ENCODE data around the gene VAC14. TPM values are rescaled to one million over a fixed set of nuclear protein-coding genes. Genes with fewer than 3 reads are reported as not detected.

The VAC14 gene
- total RNA-seq, 2 donors from 2014 or later: 26.5 to 27.7 TPM

DNA sequence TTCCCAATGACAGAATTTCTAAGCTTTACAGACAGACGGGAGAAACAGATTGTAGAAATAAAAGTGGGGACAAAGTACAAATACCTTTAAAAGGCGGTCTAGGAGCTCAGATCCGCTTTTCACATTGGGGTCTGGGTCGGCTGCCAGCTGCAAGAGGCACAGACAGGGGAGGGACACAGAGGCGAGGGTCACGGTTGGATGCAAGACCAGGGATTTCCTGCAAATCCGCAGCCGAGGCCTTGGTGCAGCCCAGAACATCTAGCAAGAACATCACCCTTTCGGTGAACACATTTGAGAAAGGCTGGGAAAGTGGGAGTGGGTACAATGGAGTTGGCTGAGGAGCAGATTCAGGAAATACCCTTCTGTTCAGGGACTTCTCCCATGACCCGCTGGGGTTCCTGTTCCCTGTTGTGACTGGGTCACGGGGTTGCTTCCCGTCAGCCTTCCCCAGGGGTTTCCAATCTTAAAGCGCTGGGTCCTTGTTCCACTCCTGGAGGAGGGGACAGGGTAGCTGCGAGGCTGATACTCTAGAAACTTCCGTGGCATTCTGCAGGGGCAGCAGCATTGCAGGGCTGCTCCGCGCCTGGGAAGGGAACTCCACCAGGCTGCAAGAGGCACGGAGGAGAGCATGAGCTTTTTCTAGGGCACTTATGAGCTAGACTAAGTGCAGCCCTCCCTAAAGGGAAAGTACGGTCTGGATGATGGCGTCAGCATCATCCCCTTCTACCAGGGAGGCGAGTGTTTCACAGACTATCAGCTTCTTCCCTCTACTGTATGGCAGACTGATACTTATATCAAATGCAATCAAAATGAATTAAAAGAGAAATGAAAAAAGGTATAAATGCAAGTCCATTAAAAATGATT, 16.0 kb downstream of the VAC14 start:
- peaks cover 12 to 40% of the 10 kb centered on the region in 2 donors for H3K36me3 ChIP-seq (replicated peaks in 1 of 2; ENCODE audit: insufficient read depth in 1 of 2, low read depth in 2 of 2)
- H3K4me3 ChIP-seq: no peak overlapping the region
- 90 to 91% methylated on average over 17 to 21 of the region's 21 CpGs for WGBS, 2 donors
- H3K27me3 ChIP-seq: no peaks in the 10 kb centered on the region
- H3K4me1 ChIP-seq: no peaks in the 10 kb centered on the region
- TF ChIP-seq POLR2A (IDR thresholded peaks at IDR 0.05): no peak
- TF ChIP-seq, protein P1, sequence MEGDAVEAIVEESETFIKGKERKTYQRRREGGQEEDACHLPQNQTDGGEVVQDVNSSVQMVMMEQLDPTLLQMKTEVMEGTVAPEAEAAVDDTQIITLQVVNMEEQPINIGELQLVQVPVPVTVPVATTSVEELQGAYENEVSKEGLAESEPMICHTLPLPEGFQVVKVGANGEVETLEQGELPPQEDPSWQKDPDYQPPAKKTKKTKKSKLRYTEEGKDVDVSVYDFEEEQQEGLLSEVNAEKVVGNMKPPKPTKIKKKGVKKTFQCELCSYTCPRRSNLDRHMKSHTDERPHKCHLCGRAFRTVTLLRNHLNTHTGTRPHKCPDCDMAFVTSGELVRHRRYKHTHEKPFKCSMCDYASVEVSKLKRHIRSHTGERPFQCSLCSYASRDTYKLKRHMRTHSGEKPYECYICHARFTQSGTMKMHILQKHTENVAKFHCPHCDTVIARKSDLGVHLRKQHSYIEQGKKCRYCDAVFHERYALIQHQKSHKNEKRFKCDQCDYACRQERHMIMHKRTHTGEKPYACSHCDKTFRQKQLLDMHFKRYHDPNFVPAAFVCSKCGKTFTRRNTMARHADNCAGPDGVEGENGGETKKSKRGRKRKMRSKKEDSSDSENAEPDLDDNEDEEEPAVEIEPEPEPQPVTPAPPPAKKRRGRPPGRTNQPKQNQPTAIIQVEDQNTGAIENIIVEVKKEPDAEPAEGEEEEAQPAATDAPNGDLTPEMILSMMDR (IDR thresholded peaks at IDR 0.05): no peak
- H3K27ac ChIP-seq: no peak overlapping the region
- intact Hi-C loops (cut with DNase I): no loop called here
- no peaks in the 10 kb centered on the region for H3K9me3 ChIP-seq
- ATAC-seq: no peak
- DNase-seq: no peak

GRCh38 chr16:70782237-70782636, 18.7 kb downstream of the VAC14 start:
- TF ChIP-seq, protein P1 (IDR thresholded peaks at IDR 0.05): no peak
- TF ChIP-seq POLR2A (IDR thresholded peaks at IDR 0.05): no peak
- no peak for ATAC-seq
- intact Hi-C loops (cut with DNase I): no loop called here
- Histone ChIP-seq H3K27me3 (no peaks in the 10 kb centered on the region), H3K27ac (no peak overlapping the region), H3K36me3 (replicated peaks in 1 of 2; ENCODE audit: insufficient read depth in 1 of 2, low read depth in 2 of 2) (peaks cover 12 to 45% of the 10 kb centered on the region in 2 donors), H3K4me1 (no peaks in the 10 kb centered on the region), H3K4me3 (no peak overlapping the region), H3K9me3 (no peaks in the 10 kb centered on the region)
- WGBS, 2 donors: 90 to 95% methylated on average over 2 to 3 of the region's 3 CpGs
- DNase-seq: no peak

- H3K27me3 ChIP-seq: no peaks in the 10 kb centered on the region
- H3K36me3 ChIP-seq (replicated peaks in 1 of 2; ENCODE audit: insufficient read depth in 1 of 2, low read depth in 2 of 2): peaks cover 12 to 45% of the 10 kb centered on the region in 2 donors
- H3K9me3 ChIP-seq: no peaks in the 10 kb centered on the region
- H3K27ac ChIP-seq: no peak overlapping the region
- intact Hi-C loops (cut with DNase I): no loop called here
- DNase-seq (no peak), ATAC-seq (no peak)
- WGBS, 2 donors: 95 to 99% methylated on average over 13 to 14 of the region's 14 CpGs
- TF ChIP-seq, protein P1 (IDR thresholded peaks at IDR 0.05): no peak
- TF ChIP-seq POLR2A (IDR thresholded peaks at IDR 0.05): no peak
- no peak overlapping the region for H3K4me3 ChIP-seq
- H3K4me1 ChIP-seq: no peaks in the 10 kb centered on the region
Measured at GRCh38 chr16:70781800-70782199, 19.2 kb downstream of the VAC14 start.

GRCh38 chr16:70780546-70780945, 20.4 kb downstream of the VAC14 start:
- H3K4me1 ChIP-seq: no peaks in the 10 kb centered on the region
- DNase-seq: no peak
- TF ChIP-seq, protein P1 (IDR thresholded peaks at IDR 0.05): no peak
- no peaks in the 10 kb centered on the region for H3K27me3 ChIP-seq
- peaks cover 12 to 45% of the 10 kb centered on the region in 2 donors for H3K36me3 ChIP-seq (replicated peaks in 1 of 2; ENCODE audit: insufficient read depth in 1 of 2, low read depth in 2 of 2)
- no peaks in the 10 kb centered on the region for H3K9me3 ChIP-seq
- intact Hi-C loops (cut with DNase I): no loop called here
- H3K4me3 ChIP-seq: no peak overlapping the region
- no peak overlapping the region for H3K27ac ChIP-seq
- no peak for ATAC-seq
- 91 to 93% methylated on average over 9 to 10 of the region's 10 CpGs for WGBS, 2 donors

GRCh38 chr16:70779361-70779760, 21.6 kb downstream of the VAC14 start:
- Histone ChIP-seq H3K27me3 (no peaks in the 10 kb centered on the region), H3K4me3 (no peak overlapping the region), H3K27ac (no peak overlapping the region), H3K36me3 (replicated peaks in 1 of 2; ENCODE audit: insufficient read depth in 1 of 2, low read depth in 2 of 2) (peaks cover 12 to 41% of the 10 kb centered on the region in 2 donors), H3K9me3 (no peaks in the 10 kb centered on the region), H3K4me1 (no peaks in the 10 kb centered on the region)
- intact Hi-C loops (cut with DNase I): no loop called here
- TF ChIP-seq POLR2A (IDR thresholded peaks at IDR 0.05): no peak
- TF ChIP-seq, protein P1 (IDR thresholded peaks at IDR 0.05): no peak
- WGBS, 2 donors: 68 to 86% methylated on average over 1 of the region's 1 CpG
- no peak for DNase-seq
- no peak for ATAC-seq
